ENCODE measurements around the gene ZDHHC3.

DNA sequence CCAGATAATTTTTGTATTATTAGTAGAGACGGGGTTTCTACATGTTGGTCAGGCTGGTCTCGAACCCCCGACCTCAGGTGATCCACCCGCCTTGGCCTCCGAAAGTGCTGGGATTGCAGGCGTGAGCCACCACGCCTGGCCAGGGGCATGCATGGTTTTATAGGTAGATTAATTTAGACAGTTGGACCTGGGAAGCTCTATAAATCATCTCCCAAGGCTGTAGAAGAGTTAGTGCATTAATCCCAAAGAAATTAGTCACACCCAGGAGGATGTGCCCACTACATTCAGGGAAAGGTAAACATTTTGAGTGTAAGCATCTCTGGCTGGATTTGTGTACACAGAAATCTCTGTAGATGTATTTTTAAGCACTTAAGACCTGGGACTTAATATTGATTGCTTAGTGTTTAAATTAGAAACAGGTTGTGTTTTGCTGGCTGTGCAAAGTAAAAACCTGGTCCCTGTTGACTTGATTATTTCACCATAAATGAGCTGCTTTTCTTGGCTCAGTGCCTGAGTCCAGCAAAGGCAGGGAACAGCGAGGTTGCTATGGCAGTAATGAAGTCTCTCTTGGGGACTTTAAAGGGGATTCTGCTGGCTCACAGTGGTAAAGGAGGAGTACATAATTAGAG, 19.3 kb upstream of the ZDHHC3 start:
- TF ChIP-seq, protein P1, sequence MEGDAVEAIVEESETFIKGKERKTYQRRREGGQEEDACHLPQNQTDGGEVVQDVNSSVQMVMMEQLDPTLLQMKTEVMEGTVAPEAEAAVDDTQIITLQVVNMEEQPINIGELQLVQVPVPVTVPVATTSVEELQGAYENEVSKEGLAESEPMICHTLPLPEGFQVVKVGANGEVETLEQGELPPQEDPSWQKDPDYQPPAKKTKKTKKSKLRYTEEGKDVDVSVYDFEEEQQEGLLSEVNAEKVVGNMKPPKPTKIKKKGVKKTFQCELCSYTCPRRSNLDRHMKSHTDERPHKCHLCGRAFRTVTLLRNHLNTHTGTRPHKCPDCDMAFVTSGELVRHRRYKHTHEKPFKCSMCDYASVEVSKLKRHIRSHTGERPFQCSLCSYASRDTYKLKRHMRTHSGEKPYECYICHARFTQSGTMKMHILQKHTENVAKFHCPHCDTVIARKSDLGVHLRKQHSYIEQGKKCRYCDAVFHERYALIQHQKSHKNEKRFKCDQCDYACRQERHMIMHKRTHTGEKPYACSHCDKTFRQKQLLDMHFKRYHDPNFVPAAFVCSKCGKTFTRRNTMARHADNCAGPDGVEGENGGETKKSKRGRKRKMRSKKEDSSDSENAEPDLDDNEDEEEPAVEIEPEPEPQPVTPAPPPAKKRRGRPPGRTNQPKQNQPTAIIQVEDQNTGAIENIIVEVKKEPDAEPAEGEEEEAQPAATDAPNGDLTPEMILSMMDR (conservative IDR thresholded peaks at IDR 0.05; ENCODE audit: low read length): no peak
- no peak for TF ChIP-seq EZH2phosphoT487 (IDR thresholded peaks at IDR 0.05; ENCODE audit: borderline replicate concordance)

All from Loucy (cell line).